ENCODE results near the gene RSPH1. TPM values are rescaled to one million over a fixed set of nuclear protein-coding genes. Genes with fewer than 3 reads are reported as not detected.

The RSPH1 gene
- total RNA-seq, 1 donor from 2014 or later: 0.82 TPM

GRCh38 chr21:42465008-42465802, 30.8 kb downstream of the RSPH1 start:
- Mint-ChIP-seq H3K27me3 (ENCODE audit: unreplicated experiment) (peaks cover 8% of the 10 kb centered on the region), H3K4me1 (ENCODE audit: unreplicated experiment) (peaks cover 39% of the 10 kb centered on the region), H3K4me3 (ENCODE audit: unreplicated experiment) (no peak overlapping the region), H3K9me3 (ENCODE audit: unreplicated experiment) (no peaks in the 10 kb centered on the region), H3K36me3 (ENCODE audit: low read depth, unreplicated experiment) (no peaks in the 10 kb centered on the region), H3K27ac (ENCODE audit: unreplicated experiment) (no peak overlapping the region)
- no peak for DNase-seq (ENCODE audit: low spot score)
- TF ChIP-seq CTCF (IDR thresholded peaks at IDR 0.05; ENCODE audit: unreplicated experiment): no peak

GRCh38 chr21:42463861-42464515, 32.0 kb downstream of the RSPH1 start:
- DNase-seq (ENCODE audit: low spot score): peak; percentile 56
- Mint-ChIP-seq H3K4me1 (ENCODE audit: unreplicated experiment) (peaks cover 39% of the 10 kb centered on the region), H3K27me3 (ENCODE audit: unreplicated experiment) (peaks cover 8% of the 10 kb centered on the region), H3K36me3 (ENCODE audit: low read depth, unreplicated experiment) (no peaks in the 10 kb centered on the region), H3K9me3 (ENCODE audit: unreplicated experiment) (no peaks in the 10 kb centered on the region), H3K4me3 (ENCODE audit: unreplicated experiment) (no peak overlapping the region), H3K27ac (ENCODE audit: unreplicated experiment) (no peak overlapping the region)
- TF ChIP-seq CTCF (IDR thresholded peaks at IDR 0.05; ENCODE audit: unreplicated experiment): no peak

GRCh38 chr21:42461881-42462877, 33.8 kb downstream of the RSPH1 start:
- DNase-seq (ENCODE audit: low spot score): no peak
- Mint-ChIP-seq H3K36me3 (ENCODE audit: low read depth, unreplicated experiment) (no peaks in the 10 kb centered on the region), H3K9me3 (ENCODE audit: unreplicated experiment) (no peaks in the 10 kb centered on the region), H3K27me3 (ENCODE audit: unreplicated experiment) (peaks cover 6% of the 10 kb centered on the region), H3K27ac (ENCODE audit: unreplicated experiment) (peak overlapping the region; percentile 62), H3K4me3 (ENCODE audit: unreplicated experiment) (no peak overlapping the region), H3K4me1 (ENCODE audit: unreplicated experiment) (peaks cover 36% of the 10 kb centered on the region)
- no peak for TF ChIP-seq CTCF (IDR thresholded peaks at IDR 0.05; ENCODE audit: unreplicated experiment)

- no peak for TF ChIP-seq CTCF (IDR thresholded peaks at IDR 0.05; ENCODE audit: unreplicated experiment)
- Mint-ChIP-seq H3K4me1 (ENCODE audit: unreplicated experiment) (peaks cover 36% of the 10 kb centered on the region), H3K36me3 (ENCODE audit: low read depth, unreplicated experiment) (no peaks in the 10 kb centered on the region), H3K27me3 (ENCODE audit: unreplicated experiment) (peaks cover 6% of the 10 kb centered on the region), H3K9me3 (ENCODE audit: unreplicated experiment) (no peaks in the 10 kb centered on the region), H3K27ac (ENCODE audit: unreplicated experiment) (no peak overlapping the region), H3K4me3 (ENCODE audit: unreplicated experiment) (no peak overlapping the region)
- DNase-seq (ENCODE audit: low spot score): no peak
Measured at GRCh38 chr21:42461185-42461520, 34.9 kb downstream of the RSPH1 start.
